ENCODE data around the gene RALB. TPM values are rescaled to one million over a fixed set of nuclear protein-coding genes. Genes with fewer than 3 reads are reported as not detected.

RALB gene
- total RNA-seq, 1 donor from 2014 or later: 56.0 TPM

DNA sequence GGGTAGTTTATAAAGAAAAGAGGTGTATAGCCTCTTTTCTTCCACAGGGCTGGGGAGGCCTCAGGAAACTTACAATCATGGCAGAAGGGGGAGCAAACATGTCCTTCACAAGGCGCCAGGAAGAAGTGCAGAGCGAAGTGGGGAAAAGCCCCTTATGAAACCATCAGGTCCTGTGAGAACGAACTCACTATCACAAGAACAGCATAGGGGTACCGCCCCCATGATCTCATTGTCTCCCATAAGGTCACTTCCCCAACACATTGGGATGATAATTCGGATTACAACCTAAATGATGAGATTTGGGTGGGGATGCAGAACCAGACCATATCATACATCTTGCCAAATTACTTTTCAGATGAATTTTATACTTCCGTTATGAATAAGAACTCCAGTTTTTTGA lies 32.4 kb downstream of the RALB start:
- no peak overlapping the region for H3K4me3 ChIP-seq (ENCODE audit: low read depth, low read length)
- no peak for DNase-seq (ENCODE audit: low read depth)
- TF ChIP-seq CTCF (conservative IDR thresholded peaks at IDR 0.05; ENCODE audit: low read depth, low read length): no peak

GRCh38 chr2:120287183-120288015 lies 34.7 kb downstream of the RALB start:
- DNase-seq (ENCODE audit: low read depth): peak; percentile 90
- TF ChIP-seq CTCF (conservative IDR thresholded peaks at IDR 0.05; ENCODE audit: low read depth, low read length): no peak
- H3K4me3 ChIP-seq (ENCODE audit: low read depth, low read length): no peak overlapping the region

GRCh38 chr2:120288016-120288373 lies 35.3 kb downstream of the RALB start:
- DNase-seq (ENCODE audit: low read depth): no peak
- TF ChIP-seq CTCF (conservative IDR thresholded peaks at IDR 0.05; ENCODE audit: low read depth, low read length): no peak
- no peak overlapping the region for H3K4me3 ChIP-seq (ENCODE audit: low read depth, low read length)

GRCh38 chr2:120289221-120289906 lies 36.7 kb downstream of the RALB start:
- peak; percentile 38 for TF ChIP-seq CTCF (conservative IDR thresholded peaks at IDR 0.05; ENCODE audit: low read depth, low read length)
- no peak overlapping the region for H3K4me3 ChIP-seq (ENCODE audit: low read depth, low read length)
- no peak for DNase-seq (ENCODE audit: low read depth)

GRCh38 chr2:120290737-120291136 lies 38.1 kb downstream of the RALB start:
- no peak for TF ChIP-seq CTCF (conservative IDR thresholded peaks at IDR 0.05; ENCODE audit: low read depth, low read length)
- H3K4me3 ChIP-seq (ENCODE audit: low read depth, low read length): no peak overlapping the region
- DNase-seq (ENCODE audit: low read depth): no peak

DNA sequence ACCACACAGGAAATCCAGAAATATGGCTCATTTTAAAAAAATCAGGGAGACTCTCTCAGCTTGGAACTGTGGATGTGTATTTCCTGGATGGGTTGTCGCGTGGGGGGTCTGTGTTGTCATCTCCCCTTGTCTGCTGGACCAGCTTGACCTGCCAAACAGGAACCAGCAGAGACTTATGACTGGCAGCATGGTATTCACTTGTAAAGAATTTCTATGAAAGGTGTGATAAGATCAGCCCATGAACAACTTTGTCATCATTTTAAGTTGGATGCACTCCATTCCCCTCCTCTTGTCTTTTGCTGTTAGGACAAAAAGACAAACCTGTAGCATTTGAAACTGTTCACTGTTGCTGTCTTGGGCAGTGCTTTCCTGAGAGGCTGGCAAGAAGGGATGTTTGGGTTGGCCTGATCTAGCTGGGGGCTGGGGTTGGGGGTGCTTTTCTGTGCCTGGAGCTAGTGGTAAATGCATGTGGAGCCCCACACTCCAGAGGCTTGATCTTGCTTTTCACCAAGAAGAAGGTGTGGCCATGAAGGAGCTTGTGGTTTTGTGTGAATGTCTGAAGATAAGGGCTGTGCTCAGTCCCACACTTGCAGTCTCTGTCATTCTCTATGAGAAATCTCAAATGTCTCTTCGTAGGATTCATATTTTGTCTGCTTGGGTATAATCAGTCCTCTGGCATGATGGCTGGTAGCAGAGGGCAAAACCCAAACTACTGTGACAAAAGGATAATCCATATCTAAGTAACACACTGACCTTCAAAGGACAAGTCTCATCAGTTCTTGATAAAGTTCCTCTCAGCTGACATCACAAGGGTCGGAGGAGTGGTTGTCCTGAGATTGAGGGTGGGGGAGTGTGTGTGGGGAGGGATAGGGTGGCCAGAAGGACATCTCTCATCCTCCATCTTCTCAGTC lies 39.0 kb downstream of the RALB start:
- H3K4me3 ChIP-seq (ENCODE audit: low read depth, low read length): no peak overlapping the region

More for the DNA sequence above, 39.0 kb downstream of the RALB start:
- TF ChIP-seq CTCF (conservative IDR thresholded peaks at IDR 0.05; ENCODE audit: low read depth, low read length): no peak
- no peak for DNase-seq (ENCODE audit: low read depth)
